Measurements from ENCODE around the gene PCSK4.

Gene PCSK4

DNA sequence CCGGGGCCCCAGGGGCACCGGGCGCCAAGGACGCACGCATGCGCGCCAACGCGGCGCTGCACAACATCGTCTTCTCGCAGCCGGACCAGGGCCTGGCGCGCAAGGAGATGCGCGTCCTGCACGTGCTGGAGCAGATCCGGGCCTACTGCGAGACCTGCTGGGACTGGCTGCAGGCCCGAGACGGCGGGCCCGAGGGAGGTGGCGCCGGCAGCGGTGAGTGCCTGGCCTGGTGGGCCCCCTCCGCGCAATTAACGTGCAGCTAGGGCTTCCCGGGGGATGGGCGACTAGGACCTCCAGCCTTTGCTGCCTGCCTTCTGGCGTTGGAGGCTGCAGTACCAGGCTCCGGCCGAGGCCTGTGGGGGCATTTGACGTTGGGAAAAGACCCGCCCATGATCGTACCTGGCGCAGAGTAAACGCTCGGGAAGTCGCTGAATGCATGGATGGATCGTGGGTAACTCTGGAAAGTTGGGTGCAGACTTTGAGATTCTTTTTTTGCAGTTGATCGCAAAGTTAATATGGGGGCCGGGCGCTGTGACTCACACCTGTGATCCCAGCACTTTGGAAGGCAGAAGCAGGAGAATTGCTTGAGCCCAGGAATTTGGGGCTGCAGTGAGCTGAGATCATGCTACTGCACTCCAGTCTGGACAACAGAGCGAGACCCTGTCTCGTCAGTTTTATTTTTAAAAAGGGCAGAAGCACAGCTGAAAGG is 33.0 kb downstream of the PCSK4 start:
- no peak for DNase-seq

DNA sequence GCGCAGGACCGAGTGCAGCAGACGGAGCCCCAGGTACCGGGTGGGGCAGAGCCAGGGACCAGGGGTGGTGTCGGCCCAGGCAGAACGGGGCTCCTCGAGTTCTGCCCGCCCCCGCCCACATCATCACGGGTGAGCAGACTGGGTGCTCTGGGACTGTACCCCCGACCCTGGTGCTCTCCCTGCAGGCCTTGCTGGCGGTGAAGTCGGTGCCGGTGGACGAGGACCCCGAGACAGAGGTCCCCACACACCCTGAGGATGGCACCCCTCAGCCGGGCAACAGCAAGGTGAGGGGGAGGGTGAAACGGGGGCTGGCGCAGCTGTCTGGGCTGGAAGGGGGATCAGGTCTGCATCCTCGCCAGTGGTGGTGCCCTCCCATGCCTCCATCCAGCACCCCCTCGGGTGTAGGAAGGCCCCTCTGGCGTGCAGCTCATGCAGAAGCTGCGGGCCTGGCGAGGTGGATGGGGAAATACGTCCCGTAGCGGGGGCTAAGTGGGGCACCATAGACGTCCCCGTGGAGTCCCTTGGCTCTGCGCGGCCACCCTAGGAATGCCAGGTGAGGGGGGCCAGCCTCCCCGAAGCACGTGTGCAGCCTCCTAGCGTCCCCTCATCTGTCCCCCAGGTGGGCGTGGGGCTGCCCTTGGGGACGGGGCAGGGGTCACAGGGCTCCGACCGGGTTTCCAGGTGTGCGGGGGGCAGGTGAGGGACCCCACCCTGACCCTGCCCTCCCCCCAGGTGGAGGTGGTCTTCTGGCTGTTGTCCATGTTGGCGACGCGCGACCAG is 33.8 kb downstream of the PCSK4 start:
- no peak for DNase-seq

DNA sequence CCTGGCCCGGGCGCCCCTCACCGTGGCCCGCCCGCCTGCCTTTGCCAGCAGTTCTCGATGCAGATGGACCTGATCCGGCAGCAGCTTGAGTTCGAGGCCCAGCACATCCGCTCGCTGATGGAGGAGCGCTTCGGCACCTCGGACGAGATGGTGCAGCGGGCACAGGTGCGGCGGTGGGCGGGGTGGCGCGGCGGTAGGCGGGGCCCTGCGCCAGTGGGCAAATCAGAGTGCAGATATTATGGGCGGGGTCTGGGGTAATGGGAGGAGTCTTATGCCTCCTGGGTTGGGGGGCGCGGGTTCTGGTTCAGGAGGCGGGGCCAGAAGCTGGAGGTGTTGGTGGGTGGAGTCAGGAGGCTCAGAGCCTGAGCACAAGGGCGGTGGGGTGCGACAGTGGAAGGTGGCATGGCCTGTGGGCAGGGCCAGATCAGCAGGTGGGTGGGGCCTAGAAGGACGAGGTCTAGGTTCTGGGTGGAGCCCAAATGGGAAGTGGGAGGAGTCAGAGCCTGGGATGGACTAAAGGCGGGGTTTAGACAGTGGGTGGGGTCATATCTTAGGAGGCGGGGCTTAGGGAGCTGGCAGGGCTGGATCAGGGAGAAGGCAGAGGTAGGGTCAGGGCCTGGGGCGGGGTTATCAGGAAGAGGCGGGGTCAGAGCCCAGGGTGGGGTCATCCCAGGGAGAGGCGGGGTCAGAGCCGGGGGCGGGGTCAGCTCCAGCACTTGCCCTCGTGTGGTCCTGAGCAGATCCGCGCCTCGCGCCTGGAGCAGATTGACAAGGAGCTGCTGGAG is 34.6 kb downstream of the PCSK4 start:
- DNase-seq = peak in 17 of 51 donors; percentile 12 to 58 (median 42)

DNA sequence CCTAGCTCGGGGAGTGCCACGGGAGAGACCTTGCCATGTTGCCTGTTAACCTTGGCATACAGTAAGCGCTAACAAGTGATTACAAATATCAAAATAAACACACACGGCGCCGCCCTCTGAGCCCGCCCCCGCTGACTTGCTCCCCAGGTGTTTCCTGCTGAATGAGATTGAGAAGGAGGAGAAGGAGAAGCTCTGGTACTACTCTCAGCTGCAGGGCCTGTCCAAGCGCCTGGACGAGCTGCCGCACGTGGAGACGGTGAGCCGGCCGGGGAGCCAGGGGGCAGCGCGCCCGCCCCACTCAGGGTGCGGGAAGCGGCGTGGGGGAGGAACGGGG is 35.2 kb downstream of the PCSK4 start:
- no peak for DNase-seq

DNA sequence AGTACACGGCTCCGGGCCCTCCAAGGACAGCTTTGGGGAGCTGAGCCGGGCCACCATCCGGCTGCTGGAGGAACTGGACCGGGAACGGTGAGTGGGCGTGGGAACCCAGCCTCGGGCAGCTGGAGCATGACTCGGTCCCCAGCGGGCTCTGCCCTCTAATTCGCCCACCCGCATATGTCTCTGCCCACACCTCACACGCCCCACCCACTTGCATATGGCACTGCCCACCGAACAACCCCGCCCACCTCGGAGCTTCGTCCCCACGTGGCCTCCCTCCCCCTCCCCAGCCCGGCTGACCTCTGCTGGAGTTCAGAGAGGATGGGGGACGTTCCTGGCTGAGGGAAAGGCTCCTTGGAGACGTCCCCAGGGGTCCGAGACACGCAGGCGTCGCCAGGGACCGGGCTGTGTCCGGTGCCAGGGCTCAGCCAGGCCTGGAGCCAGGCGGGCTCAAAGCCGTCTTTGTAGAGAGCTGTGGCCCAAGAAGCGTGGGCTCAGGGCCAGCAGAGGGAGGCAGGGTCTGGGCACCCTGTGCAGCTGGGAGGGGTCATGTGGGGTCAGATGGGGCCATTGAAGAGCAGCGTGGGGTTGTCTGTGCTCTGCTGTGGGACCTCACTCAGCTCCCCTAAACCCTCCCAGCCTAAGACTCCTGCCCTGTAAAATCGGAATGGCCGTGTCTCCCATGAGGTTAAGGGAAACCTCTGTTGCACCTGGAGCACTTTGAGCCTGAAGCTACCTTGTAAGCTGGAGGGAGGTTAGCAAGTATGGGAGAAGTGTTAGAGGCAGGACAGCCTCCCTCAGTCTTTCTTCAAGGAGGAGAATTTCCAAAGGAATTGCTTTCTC is 36.4 kb downstream of the PCSK4 start:
- DNase-seq = peak; percentile 52 to 99 (median 94)

DNA sequence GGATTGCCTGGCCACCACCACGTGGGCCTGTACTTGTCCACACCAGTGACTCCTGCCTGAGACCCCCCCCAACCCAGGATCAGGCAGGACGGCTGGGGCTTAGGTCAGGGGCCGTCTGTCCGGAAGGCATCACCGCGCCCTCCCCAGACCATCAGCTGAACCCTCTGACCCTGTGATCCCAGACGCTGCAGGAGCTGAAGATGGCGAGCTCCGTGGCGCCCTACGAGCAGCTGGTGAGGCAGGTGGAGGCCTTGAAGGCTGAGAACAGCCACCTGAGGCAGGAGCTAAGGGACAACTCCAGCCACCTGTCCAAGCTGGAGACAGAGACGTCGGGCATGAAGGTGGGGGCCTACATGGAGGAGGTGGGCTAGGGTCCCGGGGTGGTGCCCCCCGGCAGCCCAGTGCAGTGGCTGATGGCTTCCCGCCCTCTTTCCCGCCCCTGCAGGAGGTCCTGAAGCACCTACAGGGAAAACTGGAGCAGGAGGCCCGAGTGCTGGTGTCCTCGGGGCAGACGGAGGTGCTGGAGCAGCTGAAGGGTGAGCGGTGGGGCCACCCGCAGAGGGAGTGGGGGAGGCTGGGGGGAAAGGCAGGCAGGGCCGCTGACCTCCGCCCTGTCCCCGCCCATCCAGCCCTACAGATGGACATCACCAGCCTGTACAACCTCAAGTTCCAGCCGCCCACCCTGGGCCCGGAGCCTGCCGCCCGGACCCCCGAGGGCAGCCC is 37.2 kb downstream of the PCSK4 start:
- peak in 2 of 51 donors; percentile 49 to 55 for DNase-seq

DNA sequence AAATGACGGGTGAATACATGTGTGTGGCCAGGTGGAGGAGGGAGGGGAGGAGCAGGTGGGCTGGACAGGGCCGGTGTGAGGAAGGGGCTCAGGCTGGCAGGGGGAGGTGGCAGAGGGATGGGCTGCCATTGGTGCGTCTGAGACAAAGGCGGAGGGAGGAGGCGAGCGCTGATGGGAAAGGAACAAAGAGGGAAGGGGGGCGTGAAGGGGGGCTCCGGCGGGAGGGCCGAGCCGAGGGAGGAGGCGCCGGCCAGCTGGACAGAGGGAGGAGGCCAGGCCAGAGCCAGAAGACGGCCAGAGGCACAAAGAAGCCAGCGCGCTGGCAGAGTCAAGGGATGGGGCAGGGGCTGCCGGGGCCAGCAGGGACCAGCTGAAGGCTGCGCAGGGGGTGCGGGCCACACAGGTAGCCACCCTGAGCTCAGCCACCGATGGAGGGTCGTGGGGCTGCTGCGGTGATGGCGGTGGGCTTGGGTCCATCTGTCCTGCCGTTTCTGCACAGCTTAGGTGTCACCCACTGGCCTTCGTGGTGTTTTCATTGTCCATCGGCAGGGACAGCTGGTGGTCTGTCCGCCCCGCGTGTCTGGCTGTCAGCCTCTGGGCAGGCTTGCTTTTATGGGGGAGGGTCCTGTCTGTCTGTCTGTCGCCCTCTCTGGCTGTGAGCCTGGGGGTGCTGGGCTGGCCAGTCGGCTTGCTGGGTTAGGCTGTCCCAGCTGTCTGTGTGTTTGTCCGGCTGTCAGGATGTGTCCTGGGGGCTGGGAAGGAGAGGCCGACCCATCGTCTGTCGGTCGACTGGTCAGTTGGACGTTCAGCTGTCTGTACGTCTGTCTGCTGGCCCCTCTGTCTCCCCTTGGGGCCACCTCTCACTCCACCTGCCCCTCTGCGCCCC is 38.0 kb downstream of the PCSK4 start:
- DNase-seq = peak in 48 of 51 donors; percentile 26 to 90 (median 78)

DNA sequence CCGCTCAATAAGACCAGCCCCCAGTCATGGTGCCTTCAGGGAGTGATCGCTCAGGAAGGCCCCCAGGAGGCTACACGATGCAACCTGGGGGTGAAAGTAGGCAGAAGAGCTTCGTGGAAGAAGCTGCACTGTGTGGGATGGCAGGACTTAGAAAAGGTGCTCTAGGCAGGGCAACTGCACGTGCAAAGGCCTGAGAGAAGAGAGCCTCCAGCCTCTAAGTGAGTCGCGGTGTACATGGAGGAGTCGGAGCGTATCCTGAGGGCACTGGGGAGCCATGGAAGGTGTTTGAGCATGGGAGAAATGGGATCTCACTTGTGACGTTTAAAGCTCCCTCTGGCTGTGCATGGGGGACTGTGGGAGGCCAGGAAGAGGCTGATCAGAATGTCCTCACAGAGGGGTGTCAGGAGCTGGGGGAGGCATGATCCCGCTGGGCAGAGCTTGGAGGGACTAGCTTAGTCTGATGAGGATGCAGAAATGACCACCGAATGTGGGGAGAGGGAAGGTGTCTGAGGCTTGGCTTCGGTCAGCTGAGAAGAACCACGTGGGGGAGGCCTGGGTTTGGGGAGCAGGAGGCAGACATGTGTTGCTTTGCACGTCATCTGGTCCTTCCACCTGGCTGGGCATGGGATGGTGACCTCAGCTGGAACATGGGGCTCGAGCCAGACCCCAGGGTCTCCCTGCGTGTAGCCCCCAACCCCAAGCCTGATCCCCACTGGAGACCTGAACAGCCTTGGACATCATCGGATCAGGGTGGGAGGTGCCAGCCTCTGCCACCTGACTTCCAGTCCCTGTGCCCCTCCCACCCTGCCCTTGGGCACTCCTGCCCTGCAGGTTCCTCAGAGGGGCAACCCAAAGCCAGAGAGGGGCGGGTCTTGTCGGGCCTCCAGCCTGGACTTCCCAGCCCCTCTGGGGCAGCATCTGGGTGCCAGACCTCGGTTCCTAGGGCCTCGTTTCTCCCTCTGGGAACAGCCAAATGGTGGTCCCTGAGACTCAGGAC is 39.1 kb downstream of the PCSK4 start:
- peak in 40 of 51 donors; percentile 22 to 84 (median 59) for DNase-seq

DNA sequence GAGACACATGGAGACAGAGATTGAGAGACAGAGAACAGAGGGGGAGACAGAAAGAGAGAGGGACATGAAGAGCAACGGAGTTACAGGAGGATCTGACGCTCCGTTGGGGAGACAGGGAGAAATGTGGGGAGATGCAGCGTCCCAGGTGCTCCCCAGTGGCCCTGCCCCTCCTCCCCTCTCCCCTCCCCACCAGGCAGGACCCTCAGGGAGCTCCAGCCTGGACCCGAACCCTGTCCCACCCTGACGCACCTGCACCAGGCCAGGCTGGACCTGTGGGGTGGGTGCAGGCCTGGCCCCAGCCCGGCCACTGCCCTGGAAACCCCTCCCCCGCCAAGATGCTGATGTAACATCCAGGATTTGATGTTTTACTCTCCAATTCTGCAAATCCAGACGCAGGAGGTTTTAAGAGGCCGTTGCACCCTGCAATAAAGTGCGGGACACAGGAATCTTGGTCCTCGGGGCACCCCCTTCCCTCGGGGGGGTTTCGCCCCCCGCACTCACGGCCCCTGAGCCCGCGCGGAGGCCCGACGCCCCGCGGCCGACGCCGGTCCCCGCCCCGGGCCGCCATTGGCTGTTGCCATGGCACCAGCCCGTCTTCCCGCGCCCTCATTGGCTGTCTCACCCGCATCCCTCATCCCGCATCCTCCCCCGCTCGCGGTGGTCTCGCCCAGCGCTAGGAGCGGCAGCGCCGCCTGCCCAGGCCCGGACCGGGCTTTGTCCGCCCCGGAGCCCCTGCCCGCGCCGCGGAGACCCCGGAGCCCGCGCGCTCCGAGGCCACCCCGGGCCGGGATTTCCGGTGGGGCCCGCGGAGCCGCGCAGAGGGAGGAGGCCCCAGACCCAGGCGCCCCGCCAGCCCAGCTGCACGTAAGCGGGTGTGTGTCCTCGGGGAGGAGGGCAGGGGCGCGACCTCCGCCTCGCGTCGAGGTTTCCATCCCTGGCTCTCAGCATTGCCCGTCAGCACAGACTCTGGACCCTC is 40.4 kb downstream of the PCSK4 start, which contains the start of gene APC2:
Gene APC2 (plus strand): TSS at position 655 of the 976 bp plus-strand sequence. CDS start 2,881 bp downstream, outside the sequence.
- DNase-seq = peak; percentile 25 to 90 (median 81)

DNA sequence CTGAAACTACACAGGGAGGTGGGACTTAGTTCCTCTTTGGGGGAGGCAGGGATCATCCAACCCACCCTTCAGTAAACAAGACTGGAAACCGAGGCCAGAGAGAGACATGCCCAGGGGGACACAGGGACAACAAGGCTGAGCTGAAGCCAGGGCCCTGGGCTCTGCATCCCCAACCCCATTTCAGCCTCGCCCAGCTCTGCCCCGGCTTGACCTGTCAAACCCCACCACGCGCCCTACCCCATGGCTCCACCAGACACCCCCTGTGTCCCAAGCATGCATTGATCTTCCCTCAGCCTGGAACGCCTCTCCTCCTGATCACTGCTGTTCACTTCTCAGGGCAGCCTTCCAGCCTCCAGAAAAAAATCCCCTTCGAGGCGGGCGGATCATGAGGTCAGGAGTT is 42.2 kb downstream of the PCSK4 start:
- no peak for DNase-seq

DNA sequence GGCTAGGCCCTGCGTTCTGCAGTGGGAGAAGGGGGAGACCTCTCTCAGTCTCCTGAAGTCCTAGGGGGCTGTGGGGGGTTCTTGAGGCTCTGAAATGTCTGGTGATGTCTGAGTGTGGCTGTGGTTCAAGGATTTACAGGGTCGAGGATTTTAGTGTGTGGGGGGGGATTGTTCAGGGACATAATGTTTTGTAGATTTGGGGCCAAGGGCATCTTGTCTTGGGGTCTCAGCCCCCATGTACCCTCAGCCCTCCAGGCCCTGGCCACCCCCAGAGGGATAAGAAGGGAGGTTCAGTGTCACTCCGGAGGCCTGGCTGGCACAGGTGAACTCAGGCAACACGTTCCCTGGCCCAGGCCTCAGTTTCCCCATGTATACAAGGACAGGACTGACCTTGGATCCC is 42.6 kb downstream of the PCSK4 start:
- DNase-seq = no peak

DNA sequence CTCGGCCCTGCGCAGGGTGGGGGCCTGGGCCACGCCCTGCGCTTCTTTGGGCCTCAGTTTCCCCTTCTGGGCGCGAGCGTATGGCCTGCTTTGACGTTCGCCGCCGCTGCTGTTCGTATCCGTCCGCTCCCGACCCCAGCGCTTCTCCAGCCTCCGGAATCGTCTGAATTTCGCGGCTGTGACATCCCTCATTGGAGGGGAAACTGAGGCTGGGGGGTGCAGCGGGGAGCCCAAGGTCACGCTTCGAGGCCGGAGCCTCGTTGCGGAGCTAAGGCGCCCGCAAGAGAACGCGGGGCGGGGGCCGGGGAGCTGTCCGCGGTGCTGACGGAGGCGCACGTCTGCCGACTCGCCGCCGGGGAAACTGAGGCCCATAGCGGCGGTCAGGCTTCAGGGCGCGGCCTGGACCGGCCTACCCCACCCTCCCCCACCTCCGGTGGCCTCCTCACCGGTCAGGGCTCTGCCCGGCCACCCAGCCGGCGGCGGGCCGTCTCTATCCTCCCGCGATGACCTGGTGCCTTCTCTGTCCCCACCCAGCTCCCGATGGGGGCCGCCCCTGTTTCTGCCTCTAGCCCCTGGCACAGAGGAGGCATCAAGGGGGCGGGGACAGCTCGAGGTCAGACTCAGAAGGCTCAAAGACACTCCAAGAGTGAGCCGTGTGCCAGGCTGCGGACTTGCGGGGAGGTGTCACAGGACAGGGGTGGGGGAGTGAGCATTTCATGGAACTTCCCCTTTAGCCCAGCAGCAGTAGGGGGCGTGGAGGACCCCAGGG is 43.3 kb downstream of the PCSK4 start:
- DNase-seq = peak in 9 of 51 donors; percentile 16 to 52 (median 37)

DNA sequence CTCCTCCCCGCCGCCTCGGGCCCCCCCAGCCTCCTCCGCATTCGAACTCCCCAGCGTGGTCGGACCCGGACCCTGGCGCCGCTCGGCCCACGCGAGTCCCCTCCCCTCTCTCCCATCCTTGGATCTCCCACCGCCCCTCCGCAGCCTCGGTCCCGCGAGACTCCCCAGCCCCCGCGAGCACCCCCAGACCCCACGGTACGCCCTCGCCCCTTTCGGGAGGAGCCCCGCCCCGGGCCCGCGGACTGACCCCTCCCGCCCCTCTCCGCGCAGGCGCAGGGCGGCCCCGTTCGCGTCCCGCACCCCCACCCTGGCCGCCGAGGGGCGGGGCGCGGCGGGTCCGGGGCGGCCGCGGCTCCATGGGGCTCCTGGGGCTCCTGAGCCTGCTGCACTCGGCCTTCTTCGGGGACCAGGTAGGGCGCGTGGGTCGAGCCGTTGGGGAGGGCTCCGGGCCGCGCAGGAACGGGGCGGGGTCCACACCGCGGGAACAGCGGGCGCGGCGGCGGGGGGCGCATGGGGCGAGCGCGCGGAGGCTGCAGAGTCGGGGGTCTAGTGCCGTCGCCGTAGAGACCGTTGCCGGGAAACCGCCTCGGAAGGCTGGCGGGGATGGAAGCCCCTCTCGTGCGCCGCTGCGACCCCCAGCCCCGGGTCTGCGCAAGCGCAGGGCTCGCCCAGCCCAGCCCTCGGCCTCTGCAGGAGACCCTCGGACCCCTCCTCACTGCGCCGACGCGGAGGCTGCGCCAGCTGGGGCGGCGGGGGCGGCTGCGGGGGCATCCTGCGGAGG is 44.0 kb downstream of the PCSK4 start:
- peak in 36 of 51 donors; percentile 19 to 79 (median 49) for DNase-seq

DNA sequence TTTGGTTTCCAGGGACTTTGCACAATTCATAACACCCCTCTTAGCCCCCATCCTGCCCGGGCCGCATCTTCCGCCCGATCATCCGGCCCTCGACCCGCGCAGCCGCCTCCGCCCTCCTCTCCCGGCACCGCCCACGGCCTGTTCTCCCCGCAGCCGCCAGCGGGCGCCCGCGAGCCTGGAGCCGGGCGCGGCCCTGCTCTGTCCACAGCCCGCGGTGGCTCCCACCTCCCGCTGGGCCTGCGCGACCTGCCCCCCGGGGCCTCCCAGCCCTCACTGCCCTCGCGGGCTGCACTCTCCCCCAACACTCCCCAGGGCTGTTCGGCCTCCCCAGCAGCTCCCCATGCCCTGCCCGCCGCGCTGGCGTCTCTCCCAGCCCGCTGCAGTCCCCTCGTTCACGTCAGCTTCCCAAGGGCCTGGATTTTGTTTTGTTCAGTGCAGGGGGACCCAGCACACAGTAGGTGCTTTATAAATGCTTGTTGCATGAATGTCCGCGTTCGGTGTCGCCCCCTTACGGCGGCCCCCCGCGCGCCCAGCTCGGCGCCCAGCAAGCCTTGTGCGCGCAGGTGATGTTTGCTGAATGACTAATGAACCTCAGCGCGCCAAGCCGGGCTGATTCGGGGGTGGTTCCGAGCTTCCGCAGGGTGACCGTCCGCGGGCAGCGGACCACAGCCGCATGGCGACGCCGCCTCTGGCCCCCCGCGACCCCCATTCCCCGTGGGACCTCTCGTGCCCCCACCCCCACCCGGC is 44.8 kb downstream of the PCSK4 start:
- DNase-seq = peak in 45 of 51 donors; percentile 14 to 83 (median 55)

Measured in hypothalamus (tissue), 51 donors.